Brain pericyte (primary cell): ENCODE data around the gene FATE1.

Experiments
- DNase-seq: peaks from one replicate; pipeline ENCODE4 v3.0.0-alpha.2; 2012; ENCODE audit warnings: low read depth, low spot score

The FATE1 gene

DNA sequence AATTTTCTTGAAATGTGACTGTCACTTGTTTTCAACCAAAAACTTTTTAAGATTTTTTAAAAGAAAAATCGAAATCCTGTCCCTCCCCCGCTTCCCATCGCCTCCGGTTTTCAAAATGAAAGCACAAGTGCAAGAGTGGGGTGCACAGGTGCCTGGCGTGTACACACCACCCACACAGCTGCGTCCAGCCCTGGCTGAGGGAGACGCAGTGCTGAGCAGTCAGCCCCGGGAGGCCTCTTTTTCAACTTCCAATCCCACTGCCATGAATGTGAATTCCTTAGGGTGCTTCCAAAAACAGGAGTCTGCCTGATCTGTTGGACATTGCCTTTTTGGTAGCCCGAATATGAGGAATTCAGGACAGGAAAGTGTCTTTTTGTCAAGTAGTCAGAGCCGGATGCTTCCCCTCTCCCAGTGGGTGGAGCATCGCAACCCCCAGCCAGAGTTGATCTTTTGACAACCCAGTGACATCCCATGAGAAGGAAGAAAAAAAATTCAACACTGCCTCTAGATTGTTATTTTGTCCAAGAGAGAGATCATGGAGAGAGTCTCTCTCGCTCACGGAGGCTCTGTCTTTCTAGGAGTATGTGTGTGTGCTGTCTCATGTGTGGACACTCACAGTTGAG lies 11.7 kb upstream of the FATE1 start:
- DNase-seq = no peak

- DNase-seq = no peak
These were observed 7.0 kb upstream of the FATE1 start for GRCh38 chrX:151708821-151709220.

- DNase-seq = no peak
These were observed 5.4 kb upstream of the FATE1 start for GRCh38 chrX:151710457-151710856.

- no peak for DNase-seq
These were observed 4.7 kb upstream of the FATE1 start for GRCh38 chrX:151711154-151711553.

DNA sequence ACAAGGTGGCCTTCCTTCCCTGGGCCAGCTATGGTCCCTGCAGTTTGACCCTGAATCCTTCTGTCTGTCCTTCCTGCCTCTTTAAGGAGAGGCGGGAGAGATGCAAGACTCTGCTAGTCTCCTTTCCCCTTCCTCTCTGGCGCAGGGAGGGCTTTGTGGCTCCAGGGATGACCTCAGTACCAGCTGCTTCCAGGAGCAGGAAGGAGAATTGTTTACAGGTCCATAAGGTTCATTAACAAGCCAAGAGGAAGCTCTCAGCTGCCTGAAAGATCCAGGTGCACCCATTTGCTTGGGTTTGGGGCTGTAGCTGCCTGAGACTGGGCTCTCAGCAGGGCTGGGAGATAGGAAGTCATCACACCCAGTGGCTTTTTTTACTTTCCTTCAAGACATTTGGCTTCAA lies 4.0 kb upstream of the FATE1 start:
- DNase-seq = no peak

DNA sequence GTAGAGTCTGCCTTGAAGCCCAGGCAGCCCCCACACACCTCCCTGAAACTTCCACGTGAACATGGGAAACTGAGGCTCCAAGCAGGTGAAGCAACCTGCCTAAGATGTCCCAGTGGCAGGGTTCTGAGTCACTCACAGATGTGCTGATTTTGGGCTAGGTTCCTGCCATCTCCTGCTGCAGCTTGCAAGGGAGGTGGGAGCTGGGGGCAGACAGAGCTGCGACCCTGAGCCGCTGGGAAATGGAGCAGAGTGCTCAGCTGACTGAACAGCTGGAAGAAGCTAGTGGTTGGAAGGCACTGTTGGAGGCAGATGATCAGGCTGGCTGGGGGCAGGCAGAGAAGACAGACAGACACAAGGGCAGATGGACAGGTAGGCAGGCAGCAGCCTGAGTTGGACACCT lies 3.6 kb upstream of the FATE1 start:
- DNase-seq = no peak

- DNase-seq = no peak
These were observed 2.0 kb upstream of the FATE1 start for GRCh38 chrX:151713849-151714248.

GRCh38 chrX:151714362-151714761 lies 1.5 kb upstream of the FATE1 start:
- DNase-seq = no peak

GRCh38 chrX:151722241-151722846 lies 6.5 kb downstream of the FATE1 start:
- no peak for DNase-seq

GRCh38 chrX:151723156-151723760 lies 7.4 kb downstream of the FATE1 start:
- no peak for DNase-seq

- DNase-seq = no peak
These were observed 8.9 kb downstream of the FATE1 start for GRCh38 chrX:151724563-151725337.

DNA sequence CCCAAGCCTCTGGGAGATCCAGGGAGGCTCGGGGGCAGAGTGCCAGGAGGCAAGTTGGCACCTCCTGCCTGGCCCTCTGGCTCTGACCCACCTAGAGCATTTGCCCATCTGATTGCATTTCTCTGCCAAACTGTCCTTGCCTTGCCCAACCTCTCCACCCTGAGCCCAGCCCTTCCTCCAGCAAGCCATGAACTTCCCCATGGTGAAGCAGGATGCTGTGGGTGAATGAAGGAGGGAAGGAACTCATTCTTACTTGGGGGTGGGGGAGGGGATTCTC lies 9.4 kb downstream of the FATE1 start:
- DNase-seq = no peak

DNA sequence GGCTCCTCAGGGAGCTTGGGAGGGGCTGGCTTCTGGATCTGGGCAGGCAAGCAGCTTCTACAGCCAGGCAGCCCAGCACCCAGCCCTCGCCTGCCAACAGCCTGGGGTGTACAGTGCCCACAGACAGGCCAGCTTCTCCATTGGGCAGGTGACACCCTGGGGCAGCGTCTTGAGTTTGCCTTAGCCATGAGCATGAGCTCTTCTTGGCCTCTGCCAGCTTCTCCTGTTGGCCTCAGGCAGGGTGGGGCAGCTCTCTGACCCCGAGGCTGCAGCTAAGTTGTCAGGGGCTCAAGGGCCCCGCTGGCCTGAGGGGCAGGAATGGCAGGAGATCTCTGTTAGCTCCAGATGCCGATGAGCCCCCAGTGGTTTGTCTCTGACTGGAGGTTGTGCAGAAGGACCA lies 10.9 kb downstream of the FATE1 start:
- no peak for DNase-seq

DNA sequence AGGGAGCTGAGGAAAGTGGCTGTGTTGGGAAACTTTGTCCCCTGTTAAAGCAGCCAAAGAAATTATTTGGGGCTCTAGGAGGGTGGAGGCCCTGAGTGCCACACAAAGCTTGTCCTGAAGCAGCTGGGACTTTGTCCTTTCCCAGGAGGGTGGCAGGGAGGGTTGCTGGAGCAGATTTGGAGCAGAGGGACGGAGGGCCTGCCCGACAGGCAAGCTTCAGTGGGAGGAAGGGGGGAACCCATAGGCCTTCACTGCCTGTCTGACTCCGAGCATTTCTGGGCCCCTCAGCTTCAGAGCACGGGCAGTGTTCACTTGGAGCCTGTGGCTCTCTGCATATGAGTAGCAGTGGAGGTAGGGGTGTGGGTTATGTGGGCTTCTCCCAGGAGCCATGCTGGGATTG lies 11.5 kb downstream of the FATE1 start:
- DNase-seq = no peak

DNA sequence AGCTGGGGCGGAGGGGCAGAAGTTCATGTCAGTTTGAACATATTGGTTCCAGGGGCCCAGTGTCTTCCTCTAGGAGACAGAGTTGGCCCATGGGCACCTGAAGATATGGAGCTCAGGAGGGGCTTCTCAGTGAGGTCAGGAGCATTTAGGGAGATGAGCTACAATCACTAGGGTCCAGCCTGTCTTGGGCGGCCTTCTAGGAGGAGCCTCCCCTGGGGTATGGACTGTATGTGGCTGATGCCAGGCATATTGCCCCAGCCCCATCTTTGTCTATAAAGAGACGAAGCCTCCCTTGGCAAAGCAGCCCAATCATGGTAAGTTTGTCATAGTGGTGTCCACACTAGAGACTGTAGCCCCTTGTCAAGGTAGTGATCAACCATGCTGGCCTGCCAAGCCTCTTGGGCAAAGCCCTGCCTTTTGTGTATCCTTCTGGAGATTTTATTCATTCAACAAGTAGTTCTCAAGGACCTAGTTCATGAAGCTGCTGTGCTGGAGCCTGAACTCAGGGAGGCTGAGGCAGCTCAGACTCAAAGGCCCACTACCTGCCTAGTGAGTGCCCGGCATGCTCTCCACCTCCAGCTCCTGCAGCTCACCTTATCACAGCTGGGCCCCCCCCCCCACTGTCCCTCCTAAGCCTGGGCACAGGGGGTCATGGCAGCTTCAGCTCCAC lies 13.4 kb downstream of the FATE1 start:
- DNase-seq = no peak

DNA sequence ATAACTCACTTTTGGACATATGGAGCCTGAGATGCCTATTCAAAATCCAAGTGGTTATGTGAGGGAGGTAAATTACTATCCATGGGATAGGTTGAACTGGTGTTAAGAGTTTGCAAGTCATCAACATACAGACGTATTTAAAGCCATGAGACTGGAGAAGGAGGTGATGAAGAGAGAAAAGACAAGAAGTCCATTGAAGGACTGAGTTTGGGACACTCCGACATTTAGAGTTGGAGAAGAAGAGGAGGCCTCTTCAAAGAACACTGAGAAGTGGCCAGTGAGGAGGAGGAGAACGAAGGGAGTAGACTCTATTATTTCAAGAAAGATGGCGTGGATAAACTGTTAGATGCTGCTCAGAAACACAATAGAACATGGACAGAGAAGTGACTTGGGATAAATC lies 18.6 kb downstream of the FATE1 start, which contains the start of gene CNGA2:
Gene CNGA2 (plus strand): TSS at position 301 of the 400 bp plus-strand sequence. CDS start 3,738 bp downstream, outside the sequence.
- no peak for DNase-seq

GRCh38 chrX:151735219-151735618 lies 19.4 kb downstream of the FATE1 start:
- no peak for DNase-seq

- DNase-seq = no peak
These were observed 20.9 kb downstream of the FATE1 start for GRCh38 chrX:151736685-151737084.

DNA sequence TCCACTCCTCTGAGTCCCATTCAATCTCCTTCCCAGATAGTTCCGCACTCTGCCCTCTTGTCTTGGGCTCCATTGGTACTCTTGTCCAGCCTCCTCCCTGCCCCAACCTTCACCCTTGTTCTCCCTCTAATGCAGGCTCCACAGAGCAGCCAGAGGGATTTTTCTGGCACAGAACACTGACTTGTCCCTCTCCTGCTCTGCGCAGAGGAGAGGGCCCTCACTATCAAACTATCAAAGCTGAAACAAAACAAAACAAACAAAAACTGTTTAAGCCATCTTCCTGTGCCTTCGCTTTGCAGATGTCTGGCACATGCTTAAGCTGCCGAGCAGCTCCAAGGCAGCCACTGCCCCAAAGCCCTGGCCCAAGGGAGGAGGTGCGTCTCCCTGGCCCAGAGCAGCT lies 21.7 kb downstream of the FATE1 start:
- no peak for DNase-seq

GRCh38 chrX:151738751-151739150 lies 22.9 kb downstream of the FATE1 start:
- DNase-seq = no peak

DNA sequence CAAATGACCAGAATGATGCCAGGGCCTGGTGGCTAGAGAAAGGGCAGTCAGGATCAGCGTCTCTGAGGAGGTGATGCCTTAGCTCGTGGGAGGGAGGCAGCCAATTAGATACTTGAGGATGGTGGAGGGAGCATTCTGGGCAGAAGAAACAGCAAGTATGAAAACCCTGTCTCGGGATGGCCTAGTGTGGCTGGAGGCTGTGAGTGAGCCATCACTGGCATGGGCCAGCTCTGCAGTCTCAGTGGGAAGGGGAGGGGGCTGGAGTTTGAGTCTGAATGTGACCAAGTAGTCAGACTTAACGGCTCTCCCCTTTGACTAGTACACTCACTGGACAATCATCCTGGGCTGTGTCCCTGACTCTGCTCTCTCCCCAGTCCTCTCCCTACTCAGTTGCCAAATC lies 25.8 kb downstream of the FATE1 start:
- DNase-seq = no peak

- DNase-seq = no peak
These were observed 26.5 kb downstream of the FATE1 start for GRCh38 chrX:151742311-151742710.
